Activated T-helper 9 cell treated with anti-CD3 and anti-CD28 coated beads, Interleukin-2, amount 50 U/mL, for 16 hours (primary cell): ENCODE results near the gene MEGF10.
"Not testable (repeated sequence)": the region's sequence is repeated elsewhere in the genome, so short reads cannot be mapped to it uniquely, and the experiment has no call there.

Source experiments
- DNase-seq: peaks from one replicate; pipeline ENCODE4 v3.0.0-alpha.2; 2020; ENCODE audit warnings: low read depth

The MEGF10 gene

DNA sequence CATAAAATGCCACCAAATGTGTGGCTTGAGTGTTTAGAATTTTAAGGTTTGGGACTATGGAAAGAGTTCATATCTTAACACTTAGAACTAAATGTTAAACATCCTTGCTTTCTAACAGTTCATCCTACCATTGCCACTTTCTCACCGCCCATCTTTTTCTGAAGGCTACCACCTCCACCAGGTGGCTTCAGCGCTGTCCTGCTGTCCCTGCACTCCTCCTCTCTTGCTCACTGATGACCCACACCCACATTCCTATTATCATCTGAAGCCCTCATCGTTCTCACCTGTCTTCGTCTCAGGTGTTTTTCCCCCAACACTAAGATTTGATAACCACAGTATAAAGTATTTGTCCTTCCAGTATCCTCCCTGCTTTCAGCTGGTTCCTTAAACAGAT is 7.4 kb downstream of the MEGF10 start:
- no peak for DNase-seq

DNA sequence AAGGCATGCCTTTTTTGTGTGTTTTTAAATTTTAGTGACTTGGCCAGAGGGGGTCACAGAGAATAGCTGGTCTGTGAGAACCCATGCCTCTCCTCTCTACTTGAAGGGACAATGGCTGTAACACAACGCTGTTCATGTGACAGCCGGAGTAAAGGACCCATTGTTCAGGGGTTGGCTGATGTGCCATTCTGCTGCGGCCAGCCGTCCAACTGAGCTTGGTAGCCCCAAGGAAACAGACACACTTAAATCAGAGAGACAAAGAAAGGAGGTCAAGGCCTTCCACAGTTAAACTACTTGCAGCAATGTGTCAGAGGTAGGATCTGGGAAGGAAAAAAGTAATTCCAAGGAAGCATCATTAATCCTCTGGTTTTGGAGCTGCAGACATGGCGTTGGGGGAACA is 8.1 kb downstream of the MEGF10 start:
- no peak for DNase-seq

DNA sequence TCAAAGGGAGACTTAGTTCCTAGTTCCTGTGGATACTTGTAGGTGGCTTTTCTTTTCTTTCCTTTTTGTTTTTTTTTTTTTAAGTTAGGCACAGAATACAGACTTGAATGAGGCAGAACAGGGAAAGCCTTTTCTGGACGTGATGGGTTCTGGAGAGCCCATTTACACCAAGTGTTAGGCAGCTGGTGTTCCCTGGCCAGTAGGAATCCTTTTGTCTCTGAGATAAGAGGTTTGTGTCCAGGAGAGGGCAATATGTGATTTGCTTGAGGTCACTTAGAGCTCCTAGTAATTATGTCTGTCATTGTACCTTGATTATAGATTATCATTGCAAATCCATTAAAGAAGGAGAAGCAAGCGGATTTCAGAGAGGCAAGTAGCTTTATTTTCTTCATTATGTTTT is 9.1 kb downstream of the MEGF10 start:
- no peak for DNase-seq

DNA sequence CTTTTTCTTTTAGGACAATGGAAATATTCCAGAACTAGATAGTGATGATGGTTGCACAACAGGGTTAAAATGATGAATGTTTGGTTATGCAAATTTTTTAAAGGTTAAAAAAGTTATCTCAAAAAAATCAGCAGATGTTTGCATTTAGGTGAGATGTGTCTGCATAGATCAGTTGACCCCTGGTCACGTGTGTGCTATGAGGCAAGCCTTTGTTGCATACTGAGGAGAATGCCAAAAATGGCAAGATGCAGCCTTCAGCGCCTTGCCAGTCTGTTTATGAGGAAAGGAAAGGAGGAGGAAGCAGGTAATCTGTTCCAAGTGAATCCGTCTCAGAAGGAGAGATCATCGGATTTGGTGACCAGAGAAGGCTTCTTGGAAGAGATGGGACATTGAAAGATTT is 11.9 kb downstream of the MEGF10 start:
- no peak for DNase-seq

DNA sequence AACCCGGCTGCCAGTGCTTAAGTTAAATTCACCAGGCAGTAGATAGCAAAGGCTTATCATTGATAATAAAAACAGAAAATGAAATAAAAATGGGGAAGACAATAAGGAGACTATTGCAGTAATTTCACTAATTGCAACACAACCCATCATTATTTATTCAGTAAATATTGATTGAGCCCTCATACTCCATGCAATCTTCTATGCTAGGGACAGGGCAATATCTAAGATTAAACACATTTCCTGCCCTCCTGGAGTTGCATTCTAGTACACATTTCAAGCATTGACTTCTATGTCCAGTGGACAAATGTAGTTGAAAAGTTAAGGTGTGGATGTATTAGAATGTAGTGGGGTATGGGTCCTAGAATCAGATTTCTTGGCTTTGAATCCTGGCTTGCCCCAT is 12.8 kb downstream of the MEGF10 start:
- no peak for DNase-seq

DNA sequence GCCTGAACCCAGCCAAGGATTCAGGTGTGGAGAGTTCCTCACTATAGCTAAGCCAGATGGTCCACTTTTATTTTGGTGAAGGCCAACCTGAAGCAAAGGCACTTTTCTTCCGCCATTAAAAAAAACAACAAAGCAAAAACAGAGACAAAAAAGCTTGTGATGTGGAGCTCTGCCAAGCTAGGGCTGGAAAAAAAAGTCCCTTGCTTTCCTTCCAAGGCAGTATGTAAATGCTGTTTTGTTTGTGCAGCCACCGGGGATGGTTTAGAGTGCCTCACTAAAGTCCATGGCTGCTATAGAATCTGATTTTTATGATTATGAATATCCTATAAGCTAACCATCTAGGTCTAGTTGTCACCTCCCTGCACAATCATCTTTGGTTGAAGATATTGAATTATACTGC is 14.9 kb downstream of the MEGF10 start:
- no peak for DNase-seq

DNA sequence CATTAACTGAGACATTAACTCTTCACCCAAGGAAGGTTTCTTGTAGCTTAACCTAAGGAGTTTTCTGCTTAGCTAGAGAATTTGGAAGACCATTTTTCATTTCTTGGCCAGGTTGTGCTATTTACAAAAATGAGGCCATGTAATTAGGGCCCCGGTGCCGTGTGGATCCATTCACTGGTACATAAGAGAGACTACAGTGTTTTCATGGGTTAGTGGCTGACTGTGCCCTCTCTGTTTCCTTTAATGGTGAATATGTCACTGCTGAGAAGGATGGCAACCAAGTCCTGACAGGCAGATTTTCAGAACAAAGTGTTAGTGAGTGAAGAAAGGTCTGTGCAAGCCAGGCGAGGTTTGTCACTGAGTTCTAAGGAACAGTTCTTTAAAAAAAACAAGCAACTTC is 15.4 kb downstream of the MEGF10 start:
- no peak for DNase-seq

DNA sequence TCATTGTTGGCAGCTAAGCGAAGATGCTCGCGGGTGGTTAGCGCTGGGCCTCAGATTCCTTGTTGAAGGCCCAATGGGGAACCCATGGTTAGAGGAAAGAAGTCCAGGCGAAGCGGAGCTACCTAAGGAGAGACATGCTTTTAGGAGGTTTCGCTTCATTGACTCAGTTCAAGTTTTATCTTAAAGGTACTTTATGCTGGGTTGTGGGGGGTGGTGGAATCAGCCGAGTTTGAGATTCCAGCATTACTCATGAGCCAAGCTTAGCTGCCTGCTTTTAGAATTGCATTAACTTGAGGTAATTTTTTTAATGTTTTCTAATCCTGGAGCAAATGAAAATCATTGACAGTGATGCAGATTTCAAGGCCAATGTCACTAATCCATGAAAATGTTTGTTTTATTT is 16.1 kb downstream of the MEGF10 start:
- no peak for DNase-seq

DNA sequence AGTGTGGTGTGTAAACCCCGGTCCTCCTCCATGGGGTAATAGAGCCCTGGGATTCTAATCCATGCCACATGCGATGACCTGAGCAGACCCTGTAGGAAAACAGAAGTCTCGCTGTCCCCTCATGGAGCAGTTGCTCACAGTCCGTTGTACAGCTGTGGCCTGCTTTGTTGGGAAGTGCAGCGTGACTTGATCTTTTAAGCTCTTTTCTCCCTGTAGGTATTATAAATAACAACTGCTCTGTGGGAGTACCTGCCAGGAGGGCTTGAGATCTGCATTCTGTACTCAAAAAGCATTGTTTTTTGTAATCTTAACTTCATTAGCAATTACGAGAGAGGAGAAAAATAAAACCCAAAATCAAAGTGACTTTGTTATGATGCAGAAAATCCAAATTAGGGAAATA is 17.3 kb downstream of the MEGF10 start:
- no peak for DNase-seq

DNA sequence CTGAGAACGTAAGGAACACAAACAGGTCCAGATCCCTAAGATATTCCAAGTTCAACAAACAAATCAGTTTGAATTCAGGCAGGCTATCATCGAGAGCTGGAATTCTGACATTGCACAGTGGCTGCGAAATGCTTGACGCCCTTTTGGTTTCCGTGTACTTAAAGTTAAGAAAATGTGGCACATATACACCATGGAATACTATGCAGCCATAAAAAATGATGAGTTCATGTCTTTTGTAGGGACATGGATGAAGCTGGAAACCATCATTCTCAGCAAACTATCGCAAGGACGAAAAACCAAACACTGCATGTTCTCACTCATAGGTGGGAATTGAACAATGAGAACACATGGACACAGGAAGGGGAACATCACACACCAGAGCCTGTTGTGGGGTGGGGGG is 17.7 kb downstream of the MEGF10 start:
- DNase-seq = not testable (repeated sequence)

DNA sequence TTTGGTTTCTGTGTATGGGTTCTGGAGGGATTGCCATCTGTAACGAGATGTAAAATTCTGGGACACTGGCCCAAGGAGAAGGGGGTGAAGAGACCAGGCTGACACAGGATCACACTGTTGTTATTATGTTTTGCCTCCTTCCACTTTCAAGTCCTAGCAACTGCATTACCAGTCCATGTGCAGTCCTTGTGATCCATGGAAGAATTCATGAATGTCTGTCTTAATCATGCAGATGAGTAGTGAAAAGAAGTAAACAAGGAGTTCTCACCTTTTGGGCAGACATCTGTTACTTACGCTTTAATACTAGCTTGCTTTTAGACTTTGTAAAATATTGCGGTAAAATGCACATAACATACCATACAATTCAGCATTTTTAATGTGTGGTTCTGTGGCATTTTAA is 18.3 kb downstream of the MEGF10 start:
- DNase-seq = no peak

DNA sequence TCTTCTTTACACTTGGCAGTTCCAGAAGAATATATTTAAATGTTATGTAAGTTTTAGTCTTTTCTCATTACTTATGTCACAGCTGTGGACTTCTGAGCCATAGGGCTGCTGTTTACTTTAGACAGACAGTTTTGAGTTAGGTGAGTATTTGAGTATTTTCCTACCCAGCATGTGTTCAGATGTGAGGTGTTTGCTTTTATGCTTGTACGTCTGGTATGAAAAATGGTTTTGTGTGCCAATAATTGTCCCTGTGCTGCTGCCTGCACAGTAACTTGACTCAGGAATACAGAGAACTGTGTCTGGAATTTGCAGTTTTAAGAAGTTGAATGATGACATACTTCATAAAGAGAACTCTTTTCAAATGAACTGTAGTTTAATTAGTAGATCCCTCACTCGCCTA is 20.8 kb downstream of the MEGF10 start:
- DNase-seq = no peak

DNA sequence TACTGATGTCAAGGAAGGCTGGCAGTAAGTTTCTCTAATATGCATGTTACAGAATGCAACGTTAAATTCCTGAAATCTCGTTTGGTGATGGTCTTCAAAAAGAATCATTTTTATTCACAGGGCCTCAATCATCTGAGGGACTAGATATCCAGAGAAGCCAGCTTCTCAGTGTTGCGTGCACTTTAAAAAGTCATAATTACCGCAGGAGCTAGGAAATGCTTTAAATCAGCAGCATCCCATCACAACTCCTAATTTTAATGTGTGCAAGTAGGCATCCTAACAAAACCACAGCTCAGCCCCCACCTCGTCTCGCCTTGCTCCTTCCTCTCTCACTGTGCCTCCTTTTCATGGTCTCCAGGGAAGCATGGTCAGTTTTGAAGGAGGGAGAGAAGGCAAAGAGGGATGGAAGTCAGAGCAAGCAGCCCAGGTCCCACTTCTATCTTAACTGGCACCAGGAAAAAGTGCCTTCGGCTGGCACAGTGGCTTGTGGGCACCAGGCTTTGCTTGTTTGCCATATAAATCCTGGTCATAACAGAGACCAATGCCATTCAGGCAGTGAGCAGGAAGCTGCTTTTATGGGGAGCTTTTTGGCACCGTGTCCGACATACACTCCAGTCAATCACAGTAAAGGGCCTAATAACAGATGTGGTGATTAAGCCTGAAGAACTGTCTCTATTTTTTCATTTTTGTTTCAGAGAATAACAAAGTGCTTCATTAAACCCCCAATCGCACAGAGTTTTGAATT is 21.4 kb downstream of the MEGF10 start:
- DNase-seq = no peak

DNA sequence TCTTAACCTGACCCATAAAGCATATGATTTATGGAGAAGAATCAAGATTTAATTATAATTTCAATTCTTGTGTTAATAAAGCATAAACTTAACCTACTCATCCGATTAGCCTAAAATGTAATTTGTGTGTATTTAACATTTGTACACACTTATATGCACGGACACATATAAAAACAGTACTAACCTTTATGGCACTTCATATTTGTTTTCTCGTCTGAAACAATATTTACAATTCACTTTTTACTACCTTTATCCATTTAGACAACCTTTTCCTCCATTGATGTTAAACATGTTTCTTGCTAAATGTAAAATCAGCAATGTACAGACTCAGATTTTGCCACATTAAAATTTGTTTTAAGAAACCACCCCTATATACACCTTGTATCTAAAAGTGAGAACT is 22.8 kb downstream of the MEGF10 start:
- DNase-seq = no peak

DNA sequence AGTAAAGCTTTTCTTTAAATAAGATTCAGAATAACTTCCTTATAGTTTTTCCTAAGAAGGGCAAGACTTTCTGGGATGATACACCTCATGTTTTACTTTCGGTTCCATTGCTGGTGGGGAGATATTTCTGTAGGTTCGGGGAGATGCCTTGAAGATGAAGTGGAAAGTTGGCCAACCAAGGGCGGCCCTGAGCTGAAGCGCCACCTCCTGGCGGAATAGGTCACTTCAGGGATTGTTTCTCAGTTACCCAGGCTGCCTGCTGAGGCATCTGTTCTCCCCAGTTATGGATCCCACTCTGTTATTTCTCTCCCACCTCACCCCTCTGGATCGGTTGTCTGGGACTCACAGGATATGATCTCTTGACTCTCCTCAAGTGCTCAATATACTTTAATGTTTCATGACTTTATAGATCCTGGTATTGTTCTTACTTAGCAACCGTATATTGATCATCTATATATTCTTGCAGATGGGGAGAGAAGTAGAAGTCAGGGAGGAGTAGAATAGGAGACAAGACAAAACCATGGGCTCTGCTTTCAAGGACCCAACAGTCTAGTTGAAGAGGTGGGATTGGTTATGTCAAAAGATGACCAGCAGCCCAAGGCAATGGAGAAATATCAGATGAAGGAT is 23.4 kb downstream of the MEGF10 start:
- DNase-seq = peak; percentile 43

DNA sequence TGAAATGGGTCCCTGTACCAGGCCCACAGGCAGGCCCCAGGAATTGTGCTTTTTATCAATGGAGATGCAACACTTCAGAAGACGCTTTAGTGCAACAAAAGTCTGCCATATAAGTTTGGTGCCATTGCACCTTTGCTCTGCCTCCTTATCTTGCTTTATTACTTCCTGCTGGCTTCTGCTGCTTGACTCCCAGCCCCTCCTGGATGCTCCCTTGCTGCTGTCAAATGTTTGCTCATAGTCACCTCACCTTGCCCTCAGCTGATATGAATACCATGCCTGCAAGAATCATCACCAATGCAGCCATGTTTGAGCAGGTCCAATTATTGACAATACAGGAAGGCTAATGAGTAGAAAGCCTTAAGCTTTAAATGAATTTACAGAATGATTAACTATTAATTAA is 25.4 kb downstream of the MEGF10 start:
- DNase-seq = no peak

DNA sequence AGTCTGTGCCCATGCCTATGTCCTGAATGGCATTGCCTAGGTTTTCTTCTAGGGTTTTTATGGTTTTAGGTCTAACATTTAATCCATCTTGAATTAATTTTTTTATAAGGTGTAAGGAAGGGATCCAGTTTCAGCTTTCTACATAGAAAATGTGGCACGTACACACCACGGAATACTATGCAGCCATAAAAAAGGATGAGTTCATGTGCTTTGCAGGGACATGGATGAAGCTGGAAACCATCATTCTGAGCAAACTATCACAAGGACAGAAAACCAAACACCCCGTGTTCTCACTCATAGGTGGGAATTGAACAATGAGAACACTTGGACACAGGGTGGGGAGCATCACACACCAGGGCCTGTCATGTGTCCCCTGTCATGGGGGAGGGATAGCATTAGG is 26.8 kb downstream of the MEGF10 start:
- not testable (repeated sequence) for DNase-seq

DNA sequence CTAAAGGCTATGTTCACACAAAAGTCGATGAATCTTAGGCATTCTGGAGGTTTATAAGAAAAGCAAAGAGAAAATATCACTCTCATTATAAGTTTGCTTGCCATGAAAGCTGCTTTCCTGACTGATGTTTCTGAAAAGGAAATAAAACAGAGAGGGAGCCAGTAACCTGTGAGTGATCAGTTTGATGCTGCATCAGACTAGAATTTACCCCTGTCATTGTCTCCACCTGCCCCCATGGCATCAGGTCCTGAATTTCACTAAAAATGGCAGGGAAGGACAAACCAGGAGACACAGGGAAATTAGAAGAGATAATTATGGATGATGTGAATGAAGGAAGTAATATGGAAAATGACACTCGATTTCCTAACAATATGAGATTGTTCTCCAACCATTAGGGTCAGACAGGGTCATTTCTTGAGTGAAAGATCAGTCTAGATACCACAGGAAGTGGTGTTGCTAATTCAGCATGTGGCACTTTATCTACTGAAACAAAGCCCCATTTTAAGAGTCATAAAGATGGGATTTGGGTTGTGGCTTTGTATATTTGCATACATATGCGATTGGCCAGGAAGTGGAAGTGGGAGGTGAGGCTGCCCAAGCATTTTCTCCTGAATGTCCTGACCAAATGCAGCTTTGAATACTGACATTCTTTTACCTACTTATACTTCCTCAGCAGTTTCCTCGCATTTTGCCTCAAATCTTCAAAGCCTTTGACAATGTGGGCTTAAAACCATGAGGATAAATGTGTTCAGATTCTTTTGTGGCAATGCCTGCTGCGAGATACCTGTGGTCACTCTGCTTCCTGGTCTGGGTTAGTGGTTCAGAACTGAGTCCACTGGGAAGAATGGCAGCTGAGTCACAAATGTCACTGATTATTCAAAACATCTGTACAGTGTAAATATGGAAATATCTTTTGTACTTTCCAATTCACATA is 29.7 kb downstream of the MEGF10 start:
- DNase-seq = no peak

DNA sequence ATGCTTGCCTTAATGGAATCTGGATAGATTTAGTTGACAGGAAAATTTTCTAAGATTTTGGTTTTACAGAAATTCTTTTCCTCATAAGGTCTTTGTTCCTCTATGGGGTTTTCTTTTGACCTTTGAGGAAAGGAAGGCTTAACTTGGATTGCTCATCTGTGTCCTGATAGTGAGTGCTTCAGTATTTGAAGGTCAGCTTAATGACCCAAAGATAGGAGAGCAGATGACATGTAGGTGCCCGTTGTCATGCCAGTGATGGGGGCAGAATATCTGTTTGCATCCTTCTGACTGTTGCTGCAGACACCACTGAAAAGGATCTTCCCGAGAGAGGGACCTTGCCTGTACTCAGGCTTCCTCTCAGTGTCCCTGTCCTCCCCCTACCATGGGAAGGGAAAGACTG is 30.9 kb downstream of the MEGF10 start:
- DNase-seq = no peak

DNA sequence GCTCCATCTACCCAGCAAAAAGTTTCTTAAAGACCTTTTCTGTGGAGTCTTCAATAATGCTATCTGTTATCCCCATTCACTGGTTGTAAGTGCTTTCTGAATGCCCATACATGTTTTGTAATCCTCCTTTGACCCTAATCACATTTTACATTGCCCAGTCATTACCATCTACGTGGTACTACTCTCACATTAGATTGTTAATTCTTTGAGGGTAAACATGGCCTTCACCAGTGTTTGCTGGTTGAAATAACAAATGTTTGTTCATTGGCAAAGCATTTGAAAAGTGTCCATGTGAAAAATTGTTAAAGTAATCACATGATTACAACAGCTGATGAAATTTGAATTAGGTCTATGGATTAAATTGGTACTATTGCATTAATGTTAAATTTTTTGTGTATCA is 31.8 kb downstream of the MEGF10 start:
- DNase-seq = no peak

DNA sequence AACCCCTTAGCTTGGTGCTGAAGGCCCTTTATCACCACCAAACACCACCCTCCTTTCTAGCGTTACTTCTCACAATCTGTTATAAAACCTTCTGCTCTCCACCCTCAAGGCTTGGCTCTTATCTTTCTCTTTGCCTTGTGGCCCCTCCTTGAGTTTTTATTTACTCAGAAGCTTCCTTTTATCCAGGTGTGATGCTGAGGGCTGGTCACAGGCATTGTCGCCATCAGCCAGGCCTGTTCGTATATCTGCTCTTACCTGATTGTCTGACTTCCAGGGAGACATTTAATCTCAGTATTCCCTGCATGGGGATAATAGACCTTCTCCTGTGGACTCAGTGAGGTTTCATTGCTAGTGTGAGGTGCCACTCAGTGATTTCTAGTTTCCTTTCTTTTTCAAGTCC is 34.2 kb downstream of the MEGF10 start:
- DNase-seq = no peak

DNA sequence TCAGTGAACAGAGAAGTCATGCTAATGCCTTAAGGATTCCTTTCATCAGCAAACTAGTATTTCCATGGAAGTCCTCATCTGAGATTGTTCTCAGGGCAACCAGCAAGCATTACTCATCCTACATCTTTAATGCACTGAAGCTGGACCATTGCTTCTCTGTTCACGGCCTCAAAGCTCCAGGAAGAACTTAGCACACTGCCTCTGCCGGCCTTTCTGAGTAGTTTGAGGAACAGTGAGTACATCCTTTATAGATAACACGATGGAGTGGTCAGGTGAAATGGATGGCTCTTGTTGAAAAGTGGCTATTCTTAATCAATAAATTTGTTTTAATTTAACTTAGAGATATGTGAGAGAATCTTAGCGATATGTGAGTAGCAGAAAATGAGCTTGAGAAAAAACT is 35.8 kb downstream of the MEGF10 start:
- no peak for DNase-seq
